HepG2 (cell line): ENCODE measurements around the gene HIRA. TPM values are rescaled to one million over a fixed set of nuclear protein-coding genes. Genes with fewer than 3 reads are reported as not detected.

Source experiments
- ATAC-seq: fragments of 200-7000 bp; cut with Tn5 transposase; 3 replicates; pipeline ENCODE4 v1.9.1; 2020; ENCODE audit warnings: mild to moderate bottlenecking, moderate library complexity
- BruUV-seq: library from RNA; stranded (reverse); fragments of 400-500 nt; replicated peaks from 2 replicates; lab custom pipeline; 2021; lab: Mats Ljungman, UMichigan
- CTCF ChIA-PET: fragments of 300-600 bp; formaldehyde crosslinking; extraction: SDS; loops from one replicate; lab custom pipeline; 2021; ENCODE audit warnings: low total read pairs, inconsistent platforms, low intra/inter-chr PET ratio; lab: Yijun Ruan, JAX
- POLR2A ChIA-PET: fragments of 350-600 bp; sonication (Branson Sonifier 250); formaldehyde crosslinking; loops from one replicate; lab custom pipeline; 2020; ENCODE audit warnings: antibody characterized with exemption, inconsistent platforms; lab: Yijun Ruan, JAX
- DNase-seq: peaks from one replicate; pipeline ENCODE4 v3.0.0-alpha.2; 2015; ENCODE audit warnings: low spot score
- FAIRE-seq: peaks from 3 replicates; lab custom pipeline; 2011; peaks lifted over from hg19 to GRCh38; lab: Jason Lieb, UNC
- H2AFZ ChIP-seq: one replicate; pipeline ENCODE4 v1.6.1; 2011; ENCODE audit warnings: low read length, inconsistent platforms
- H3K27ac ChIP-seq: fragments of 300-600 bp; 3 replicates; pipeline ENCODE4 v1.8.0; 2011; ENCODE audit warnings: mixed run types, mild to moderate bottlenecking, mixed read lengths, low read length, inconsistent platforms; ENCODE audit not compliant: insufficient read depth; ENCODE audit errors: extremely low read length
- H3K27me3 ChIP-seq, 2 experiments: fragments of 200-600 bp in 1 of 2; 2 replicates in 1 of 2; 3 replicates in 1 of 2; pipeline versions ENCODE4 v1.6.0 to v1.8.0; 2011; ENCODE audit warnings: low read length in 2 of 2, mild to moderate bottlenecking in 2 of 2, moderate library complexity in 2 of 2, inconsistent platforms in 1 of 2; ENCODE audit not compliant: insufficient read depth in 2 of 2, control insufficient read depth in 1 of 2
- H3K36me3 ChIP-seq, 2 experiments: fragments of 200-600 bp in 1 of 2; replicated peaks in 1 of 2; 2 replicates in 1 of 2; 3 replicates in 1 of 2; pipeline versions ENCODE4 v1.5.1 to v1.8.0; 2011; ENCODE audit warnings: low read length in 2 of 2, inconsistent platforms in 1 of 2; ENCODE audit not compliant: insufficient read depth in 2 of 2, control insufficient read depth in 1 of 2
- H3K4me1 ChIP-seq: 2 replicates; pipeline ENCODE4 v1.5.1; 2012; ENCODE audit warnings: low read length, inconsistent platforms; ENCODE audit not compliant: insufficient read depth
- H3K4me2 ChIP-seq: 2 replicates; pipeline ENCODE4 v1.6.0; 2011; ENCODE audit warnings: low read depth, low read length, inconsistent platforms
- H3K4me3 ChIP-seq, 3 experiments: fragments of 200-600 bp in 1 of 3; sonication (generic), shearing (Covaris generic) in 1 of 3; replicated peaks in 1 of 3; 2 replicates each; pipeline ENCODE4 v1.5.1; 2011 to 2016; ENCODE audit warnings: low read length in 3 of 3, inconsistent platforms in 2 of 3, low read depth in 2 of 3, mild to moderate bottlenecking in 2 of 3, control low read depth in 1 of 3, mixed read lengths in 1 of 3; ENCODE audit not compliant: insufficient read depth in 1 of 3
- H3K79me2 ChIP-seq: one replicate; pipeline ENCODE4 v1.6.1; 2011; ENCODE audit warnings: low read length, inconsistent platforms; ENCODE audit not compliant: insufficient read depth
- H3K9ac ChIP-seq: 2 replicates; pipeline ENCODE4 v1.6.0; 2011; ENCODE audit warnings: mild to moderate bottlenecking, low read depth, low read length, inconsistent platforms; ENCODE audit not compliant: insufficient read depth
- H3K9me3 ChIP-seq: 2 replicates; pipeline ENCODE4 v1.5.1; 2012; ENCODE audit warnings: mild to moderate bottlenecking, low read length
- H4K20me1 ChIP-seq: 2 replicates; pipeline ENCODE4 v1.6.0; 2011; ENCODE audit warnings: inconsistent platforms, mild to moderate bottlenecking, low read length, moderate library complexity; ENCODE audit not compliant: insufficient read depth
- DMTF1 ChIP-seq: sonication (generic); formaldehyde crosslinking; IDR thresholded peaks from 2 replicates; pipeline ENCODE4 v1.4.0; 2020; ENCODE audit warnings: mild to moderate bottlenecking, missing genetic modification reagents
- JUNB ChIP-seq: sonication (generic); formaldehyde crosslinking; IDR thresholded peaks from 2 replicates; pipeline ENCODE4 v1.8.0; 2022; ENCODE audit warnings: missing genetic modification reagents, mild to moderate bottlenecking, borderline replicate concordance
- NFYC ChIP-seq: IDR thresholded peaks from 2 replicates; pipeline ENCODE4 v1.6.1; 2016; ENCODE audit warnings: missing genetic modification reagents, missing compliant biosample characterization
- RAD21 ChIP-seq: fragments of 450-650 bp; formaldehyde crosslinking; IDR thresholded peaks from 2 replicates; pipeline ENCODE4 v1.5.0; 2020; ENCODE audit warnings: mild to moderate bottlenecking
- SAP130 ChIP-seq: IDR thresholded peaks from 2 replicates; pipeline ENCODE4 v1.6.1; 2016; ENCODE audit warnings: low read depth
- SCMH1 ChIP-seq: sonication (generic); formaldehyde crosslinking; IDR thresholded peaks from 2 replicates; pipeline ENCODE4 v1.9.0; 2021; ENCODE audit warnings: missing genetic modification reagents, mild to moderate bottlenecking, borderline replicate concordance
- SKI ChIP-seq: fragments of 450-650 bp; IDR thresholded peaks from one replicate; pipeline ENCODE4 v1.6.1; 2018; ENCODE audit warnings: mild to moderate bottlenecking; ENCODE audit not compliant: partially characterized antibody
- ZNF709 ChIP-seq: sonication (generic); formaldehyde crosslinking; IDR thresholded peaks from 2 replicates; pipeline ENCODE4 v1.5.0; 2020; ENCODE audit warnings: mild to moderate bottlenecking, missing genetic modification reagents
- WGBS: methylation state at CpG from one replicate; pipeline ENCODE4 v1.1.6; 2017; ENCODE audit warnings: low lambda C conversion rate; 5-methylcytosine and 5-hydroxymethylcytosine counted together
- in situ Hi-C: cut with HindIII; loops from 2 replicates; pipeline ENCODE4 v1.10.0; 2017; ENCODE audit warnings: low pct_unique_long_range_greater_than_20kb; ENCODE audit not compliant: extremely low pct_ligation_motif_present
- intact Hi-C: fragments of 100-400 bp; cut with micrococcal nuclease; formaldehyde crosslinking; loops from one replicate; pipeline ENCODE4 v1.10.0; 2022; ENCODE audit not compliant: unreplicated experiment
- polyA plus RNA-seq, 8 experiments: library from polyadenylated mRNA; depleted of rRNA in 3 of 8; stranded (reverse) in 7 of 8; unstranded in 1 of 8; fragments of >200 nt; fragmentation: Illumina TruSeq in 4 of 8; extraction: Trizol in 4 of 8; gene quantifications; 2 replicates each; pipeline versions ENCODE4 v1.2.1 to v1.2.3, GENCODE V29; 2011 to 2016; ENCODE audit warnings: low read depth in 4 of 8, missing spikeins in 1 of 8, mixed read lengths in 1 of 8; ENCODE audit not compliant: insufficient read depth in 1 of 8
- total RNA-seq, 5 experiments: library from RNA; depleted of rRNA; stranded (reverse); fragments of >200 nt; fragmentation: Illumina TruSeq; extraction: Trizol; gene quantifications; 2 replicates each; pipeline ENCODE4 v1.2.3, GENCODE V29; 2016; ENCODE audit warnings: low read depth in 1 of 5

HIRA gene
- total and polyA plus RNA-seq, 2 of the 13 experiments (the other 11 are each of a cell fraction or from before 2014, with no cell fraction given), result 21.5 to 29.2 TPM

- in situ Hi-C loops, result no loop called here
- CTCF ChIA-PET, result no interaction called here
- no peak for DNase-seq
These were observed 37.9 kb upstream of the HIRA start for GRCh38 chr22:19469421-19469820.

More at GRCh38 chr22:19469421-19469820, 37.9 kb upstream of the HIRA start:
- ATAC-seq (no peak), FAIRE-seq (no peak)
- Histone ChIP-seq H3K36me3 (peaks cover 33 to 95% of the 10 kb centered on the region in 2 experiments), H3K79me2 (peaks cover 5% of the 10 kb centered on the region), H3K9ac (no peak overlapping the region), H3K4me2 (no peak overlapping the region), H3K27me3 (no peaks in the 10 kb centered on the region), H3K4me1 (no peaks in the 10 kb centered on the region), H3K27ac (no peak overlapping the region), H3K9me3 (no peaks in the 10 kb centered on the region), H2AFZ (no peak overlapping the region), H4K20me1 (no peaks in the 10 kb centered on the region), H3K4me3 (no peak overlapping the region)
- intact Hi-C loops, result no loop called here
- 85% methylated on average over 5 of the region's 7 CpGs for WGBS
- no peak for TF ChIP-seq NFYC (CRISPR knock-in tag)
- no peak for TF ChIP-seq ZNF709
- TF ChIP-seq RAD21 (CRISPR knock-in tag), result no peak
- no peak for TF ChIP-seq JUNB (CRISPR knock-in tag)
- TF ChIP-seq DMTF1, result no peak
- TF ChIP-seq SKI, result no peak
- TF ChIP-seq SCMH1 (CRISPR knock-in tag), result no peak
- TF ChIP-seq SAP130 (CRISPR knock-in tag), result no peak
- POLR2A ChIA-PET, result no interaction called here
- no TSS peak for BruUV-seq
